ENCODE data around the gene NOTUM. TPM values are rescaled to one million over a fixed set of nuclear protein-coding genes. Genes with fewer than 3 reads are reported as not detected.
A peak's percentile ranks its signal among the peaks of the same experiment; 100 is the strongest.

Gene NOTUM
- total RNA-seq, 1 donor from 2014 or later = not detected

- DNase-seq = no peak
These were observed 25.9 kb downstream of the NOTUM start for GRCh38 chr17:81934850-81935708.

- no peak for DNase-seq
These were observed 26.8 kb downstream of the NOTUM start for GRCh38 chr17:81934098-81934757.

GRCh38 chr17:81933178-81933699, 27.7 kb downstream of the NOTUM start:
- DNase-seq = no peak

DNA sequence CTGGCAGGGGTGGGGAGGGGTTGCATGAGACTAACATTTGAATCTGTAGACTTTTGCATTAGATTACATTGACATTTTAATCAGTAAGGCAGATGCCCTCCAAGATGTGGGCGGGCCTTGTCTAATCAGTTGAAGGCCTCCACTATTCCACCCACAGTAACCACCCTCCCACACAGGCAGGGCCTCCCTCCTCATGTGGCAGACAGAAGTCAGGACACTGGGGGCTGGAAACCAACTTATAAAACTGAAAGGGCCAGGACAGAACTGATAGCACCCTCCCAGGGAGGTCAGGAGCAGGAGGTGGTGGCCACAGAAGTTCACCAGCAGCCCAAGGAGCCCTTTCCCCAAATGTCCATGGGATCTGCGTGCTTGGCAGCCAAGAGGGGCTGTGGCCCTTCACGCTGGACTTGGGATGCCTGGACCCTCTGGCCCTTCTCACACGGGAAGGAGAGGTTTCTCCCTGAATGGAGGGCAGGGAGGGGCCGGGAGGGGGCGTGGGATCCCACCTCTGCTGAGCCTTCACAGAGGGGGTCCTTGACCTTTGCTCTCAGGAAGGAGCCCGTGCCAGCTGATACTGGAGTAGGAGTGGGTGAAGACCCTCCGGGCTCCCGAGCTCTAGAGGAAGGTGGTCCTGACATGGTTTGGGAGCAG, 28.5 kb downstream of the NOTUM start:
- no peak for DNase-seq

DNA sequence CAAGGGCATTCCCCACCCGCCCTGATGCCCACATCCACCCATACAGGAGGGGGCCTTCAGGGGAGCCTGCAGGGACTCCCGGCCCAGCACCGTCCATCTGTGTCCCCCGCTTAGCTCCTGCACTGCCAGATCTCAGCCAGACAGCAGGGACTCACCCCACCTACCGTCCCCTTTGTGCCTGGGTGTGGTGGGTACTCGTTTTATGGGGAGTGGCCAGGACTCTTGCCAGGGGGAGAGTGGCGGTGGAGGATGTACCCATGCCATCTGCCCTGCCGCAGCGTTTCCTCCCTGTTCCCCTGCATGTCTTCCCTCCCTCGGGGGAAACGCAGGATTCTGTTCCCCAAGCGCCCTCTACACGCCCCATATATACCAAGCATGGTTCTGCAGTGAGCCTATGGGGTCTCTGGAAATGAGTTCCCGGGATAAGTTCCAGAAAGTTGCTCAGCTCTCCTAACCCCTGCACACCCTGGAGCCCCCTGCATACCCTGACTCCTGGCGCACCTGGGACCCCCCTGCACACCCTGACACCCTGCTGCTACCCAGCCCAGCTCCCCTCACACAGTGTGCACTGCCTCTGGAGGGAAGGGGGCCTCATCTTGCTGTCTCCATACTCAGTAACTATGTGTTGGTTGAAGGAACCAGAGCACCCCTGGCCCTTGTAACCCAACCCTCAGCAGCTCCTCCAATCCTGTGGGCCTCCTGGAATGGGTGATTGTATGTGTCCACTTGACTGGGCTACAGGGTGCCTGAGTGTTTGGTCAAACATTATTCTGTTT, 29.2 kb downstream of the NOTUM start:
- DNase-seq = no peak

- DNase-seq = no peak
These were observed 29.8 kb downstream of the NOTUM start for GRCh38 chr17:81931189-81931556.

DNA sequence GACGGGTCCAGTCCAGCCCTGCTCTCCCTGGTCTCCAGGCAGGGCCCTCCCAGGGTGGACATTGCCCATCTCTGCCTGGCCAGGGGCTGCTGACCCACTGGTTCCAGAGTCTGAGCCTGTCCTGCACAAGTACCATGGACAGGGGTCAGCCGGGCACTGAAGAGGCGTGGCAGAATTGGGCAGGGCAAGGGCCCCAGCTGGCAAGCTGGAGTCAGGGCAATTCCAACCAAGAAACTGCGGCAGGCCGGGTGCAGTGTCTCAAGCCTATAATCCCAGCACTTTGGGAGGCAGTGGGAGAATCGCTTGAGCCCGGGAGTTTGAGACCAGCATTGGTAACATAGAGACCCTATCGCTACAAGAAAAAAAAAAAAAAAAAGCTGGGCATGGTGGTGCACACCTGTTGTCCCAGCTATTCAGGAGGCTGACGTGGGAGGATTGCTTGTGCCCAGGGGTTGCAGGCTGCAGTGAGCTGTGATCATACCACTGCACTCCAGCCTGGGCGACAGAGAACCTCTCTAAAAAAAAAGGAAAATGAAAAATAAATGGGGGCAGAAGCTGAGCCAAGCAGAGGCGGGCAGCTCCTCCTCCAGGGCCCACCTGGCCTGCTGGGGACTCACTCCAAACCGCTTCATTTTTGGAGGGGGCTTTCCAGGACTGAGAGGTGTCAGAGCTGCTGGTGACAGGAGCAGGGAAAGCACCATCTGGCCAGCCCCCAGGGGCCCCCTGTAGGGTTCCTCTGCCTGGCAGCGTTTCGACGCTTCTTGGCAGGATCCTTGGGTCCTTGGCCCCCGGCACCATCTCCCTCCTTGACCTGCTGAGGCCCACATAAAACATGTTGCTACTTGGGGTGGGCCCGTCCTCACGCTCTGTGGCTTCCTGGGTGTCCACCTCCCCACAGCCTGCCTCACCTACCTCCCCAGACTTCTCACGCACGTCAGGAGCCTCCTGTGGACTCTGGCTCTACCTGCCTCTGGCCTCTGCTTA, 30.6 kb downstream of the NOTUM start:
- DNase-seq = peak; percentile 21

- DNase-seq = no peak
These were observed 31.5 kb downstream of the NOTUM start for GRCh38 chr17:81929253-81930141.

GRCh38 chr17:81928544-81929252, 32.3 kb downstream of the NOTUM start:
- DNase-seq = no peak

GRCh38 chr17:81927653-81928543, 33.1 kb downstream of the NOTUM start, which contains the start of gene MAFG:
MAFG (minus strand) TSS chr17:81927735; CDS start chr17:81923185, 4,550 bp downstream.
- peak; percentile 97 for DNase-seq

GRCh38 chr17:81927152-81927652, 33.8 kb downstream of the NOTUM start:
- peak; percentile 25 for DNase-seq

DNA sequence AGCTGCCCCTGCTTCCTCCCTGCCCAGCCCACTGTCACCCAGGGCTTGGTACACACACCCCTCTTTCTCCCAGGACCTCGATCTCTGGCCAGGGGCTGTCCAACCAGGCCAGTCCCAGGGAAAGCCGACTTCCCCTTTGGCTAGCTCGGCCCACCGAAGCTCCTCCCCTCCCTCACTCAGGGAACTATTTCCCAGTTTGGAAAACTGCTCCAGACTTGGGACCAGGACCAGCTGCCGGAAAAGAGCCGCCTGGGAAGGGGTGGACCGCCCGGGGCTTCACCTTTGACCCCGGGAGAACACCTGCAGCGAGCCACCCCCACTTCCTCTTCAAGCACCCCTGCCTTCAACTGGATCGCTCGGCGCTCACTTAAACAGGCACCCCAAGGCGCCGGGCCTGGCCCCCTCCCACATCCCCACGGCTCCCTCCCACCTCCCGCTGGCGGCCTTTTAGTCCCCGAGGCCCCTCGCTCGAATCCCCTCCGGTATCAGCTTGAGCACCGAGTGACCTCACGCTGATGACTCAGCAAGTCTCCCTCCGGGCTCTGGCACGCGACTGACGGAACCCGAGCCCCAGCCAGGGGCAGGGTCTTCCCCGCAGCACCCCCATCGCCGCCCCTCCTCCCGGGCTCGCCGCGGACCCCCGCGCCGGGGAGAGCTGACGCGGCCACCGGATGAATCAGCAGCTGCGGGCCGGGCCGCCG, 34.4 kb downstream of the NOTUM start:
- DNase-seq = peak; percentile 87

DNA sequence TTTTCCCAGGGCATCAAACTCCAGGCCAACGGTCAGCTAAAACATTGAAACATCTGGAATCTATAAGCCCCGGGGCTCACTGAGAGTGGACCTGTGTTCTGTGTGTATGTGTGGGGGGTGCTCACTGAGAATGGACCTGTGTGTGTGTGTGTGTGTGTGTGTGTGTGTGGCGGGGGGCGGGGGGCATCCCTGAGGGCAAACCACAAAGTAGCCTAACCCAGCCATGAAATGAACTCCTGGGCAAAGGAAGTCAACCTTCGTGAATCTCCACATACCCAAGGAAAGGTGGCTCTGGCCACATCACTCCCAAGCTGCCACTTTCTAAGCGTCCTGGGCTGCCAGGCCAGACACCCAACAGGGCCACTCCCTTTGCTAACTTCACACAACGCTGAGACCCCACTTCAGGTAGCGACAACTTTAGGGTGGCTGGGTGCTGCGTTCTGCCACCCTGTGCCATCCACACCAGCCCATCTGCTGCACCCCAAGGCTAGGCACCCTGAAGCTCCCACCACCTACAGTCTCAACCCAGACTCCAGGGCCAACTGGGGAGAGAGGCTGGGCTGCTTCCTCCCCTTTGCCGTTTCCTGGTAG, 35.0 kb downstream of the NOTUM start:
- DNase-seq = no peak

DNA sequence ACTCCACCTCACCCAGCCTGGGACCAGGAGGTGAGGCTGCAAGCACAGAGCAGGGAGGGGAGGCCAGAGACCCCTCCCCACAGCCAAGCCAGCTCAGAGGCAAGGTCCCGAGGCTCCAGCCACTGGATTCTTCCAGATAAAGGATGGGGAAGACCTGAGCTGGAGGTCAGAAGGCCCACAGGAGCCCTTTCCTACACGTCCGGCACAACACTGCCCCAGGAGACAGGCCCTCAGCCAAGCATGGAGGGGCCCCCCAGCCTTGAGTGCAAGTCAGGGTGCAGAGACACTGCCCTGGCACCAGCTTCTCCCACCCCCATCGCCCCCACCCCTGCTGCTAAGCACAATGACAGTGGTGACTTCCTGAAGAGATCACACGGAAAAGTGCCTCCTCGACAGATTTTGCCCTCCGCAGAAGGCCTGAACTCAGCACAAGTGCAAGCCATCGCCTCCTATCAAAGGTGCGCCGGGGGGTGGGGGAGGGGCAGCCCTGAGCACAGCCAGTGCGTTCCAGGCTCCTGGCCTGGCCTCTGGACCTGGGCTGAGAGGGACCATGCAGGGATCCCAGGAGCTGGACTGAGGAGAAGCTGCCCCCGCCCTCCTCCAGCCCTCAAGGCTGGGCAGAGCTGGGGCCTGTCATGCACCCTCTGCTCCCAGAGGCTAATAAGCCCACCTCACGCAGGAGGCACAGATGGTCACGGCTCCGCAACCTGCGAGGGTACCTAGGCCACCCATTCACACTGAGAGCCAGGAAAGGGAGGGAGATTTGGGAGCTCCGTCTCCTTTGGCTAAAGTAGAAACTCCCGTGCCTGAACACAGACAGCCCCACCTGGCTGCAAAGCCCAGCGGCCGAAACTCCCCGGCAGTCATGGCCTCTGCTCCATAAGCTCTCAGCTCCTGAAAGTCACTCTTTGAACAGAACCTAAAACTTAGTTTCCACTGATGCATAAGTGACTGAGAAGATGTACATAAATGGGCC, 36.1 kb downstream of the NOTUM start:
- no peak for DNase-seq

Data from dermis blood vessel endothelial cell (primary cell).